HepG2 (cell line): ENCODE results near the gene PPP2R2C. TPM values are rescaled to one million over a fixed set of nuclear protein-coding genes. Genes with fewer than 3 reads are reported as not detected.

Source experiments
- ASH2L ChIP-seq: fragments of 300-600, 200-600 bp; sonication (generic); IDR thresholded peaks from 2 replicates; pipeline ENCODE4 v1.7.0; 2017; ENCODE audit warnings: low read depth, mild to moderate bottlenecking, moderate library complexity, mixed read lengths, low read length; ENCODE audit not compliant: insufficient read length
- CREM ChIP-seq, 2 experiments: sonication (generic) in 1 of 2; formaldehyde crosslinking in 1 of 2; IDR thresholded peaks; 2 replicates each; pipeline versions ENCODE4 v1.4.0 to v1.6.1; 2016 to 2020; ENCODE audit warnings: antibody characterized with exemption in 1 of 2, mild to moderate bottlenecking in 1 of 2, missing genetic modification reagents in 1 of 2
- ELK4 ChIP-seq: sonication (generic); formaldehyde crosslinking; IDR thresholded peaks from 2 replicates; pipeline ENCODE4 v1.9.0; 2021; ENCODE audit warnings: missing genetic modification reagents, borderline replicate concordance
- ETV5 ChIP-seq: IDR thresholded peaks from 2 replicates; pipeline ENCODE4 v1.6.1; 2018; ENCODE audit warnings: missing biosample characterization, missing genetic modification reagents, inconsistent platforms, borderline replicate concordance
- FOSL1 ChIP-seq: sonication (generic); formaldehyde crosslinking; IDR thresholded peaks from 2 replicates; pipeline ENCODE4 v1.9.0; 2021; ENCODE audit warnings: missing genetic modification reagents, borderline replicate concordance
- GPN1 ChIP-seq: sonication (generic); formaldehyde crosslinking; IDR thresholded peaks from 2 replicates; pipeline ENCODE4 v1.5.1; 2020; ENCODE audit warnings: missing genetic modification reagents, borderline replicate concordance
- HIC2 ChIP-seq: sonication (generic); formaldehyde crosslinking; IDR thresholded peaks from 2 replicates; pipeline ENCODE4 v1.9.0; 2022; ENCODE audit warnings: low read depth, missing genetic modification reagents
- HMG20B ChIP-seq: conservative IDR thresholded peaks from 2 replicates; pipeline ENCODE4 v1.6.1; 2016; ENCODE audit warnings: missing genetic modification reagents, missing compliant biosample characterization
- HOXA3 ChIP-seq: sonication (generic); formaldehyde crosslinking; IDR thresholded peaks from 2 replicates; pipeline ENCODE4 v1.5.0; 2020; ENCODE audit warnings: missing genetic modification reagents
- KLF12 ChIP-seq: sonication (generic); formaldehyde crosslinking; IDR thresholded peaks from 2 replicates; pipeline ENCODE4 v1.4.0; 2020; ENCODE audit warnings: missing genetic modification reagents, borderline replicate concordance
- NFIB ChIP-seq: sonication (generic); formaldehyde crosslinking; IDR thresholded peaks from 2 replicates; pipeline ENCODE4 v1.9.0; 2021; ENCODE audit warnings: missing genetic modification reagents, mild to moderate bottlenecking, borderline replicate concordance
- SOX13 ChIP-seq, 3 experiments: fragments of 450-650 bp in 1 of 3; sonication (generic) in 1 of 3; formaldehyde crosslinking in 1 of 3; IDR thresholded peaks in 2 of 3; conservative IDR thresholded peaks in 1 of 3; 2 replicates each; pipeline versions ENCODE4 v1.5.0 to v1.6.1; 2016 to 2020; ENCODE audit warnings: antibody characterized with exemption in 1 of 3, mild to moderate bottlenecking in 1 of 3, missing compliant biosample characterization in 1 of 3, missing genetic modification reagents in 1 of 3, moderate library complexity in 1 of 3
- TARDBP ChIP-seq: sonication (generic); formaldehyde crosslinking; IDR thresholded peaks from 2 replicates; pipeline ENCODE4 v1.8.0; 2022; ENCODE audit warnings: mild to moderate bottlenecking, missing genetic modification reagents
- ZBTB7A ChIP-seq: sonication (generic); formaldehyde crosslinking; IDR thresholded peaks from 2 replicates; pipeline ENCODE4 v1.8.0; 2022; ENCODE audit warnings: mild to moderate bottlenecking, missing genetic modification reagents
- ZNF441 ChIP-seq: sonication (generic); formaldehyde crosslinking; IDR thresholded peaks from 2 replicates; pipeline ENCODE4 v1.7.0; 2021; ENCODE audit warnings: missing genetic modification reagents, borderline replicate concordance
- ZNF503 ChIP-seq: sonication (generic); formaldehyde crosslinking; IDR thresholded peaks from 2 replicates; pipeline ENCODE4 v1.4.0; 2020; ENCODE audit warnings: missing genetic modification reagents
- ZNF609 ChIP-seq: sonication (generic); formaldehyde crosslinking; IDR thresholded peaks from 2 replicates; pipeline ENCODE4 v1.4.0; 2020; ENCODE audit warnings: mild to moderate bottlenecking, missing genetic modification reagents, borderline replicate concordance
- ZNF713 ChIP-seq: sonication (generic); formaldehyde crosslinking; IDR thresholded peaks from 2 replicates; pipeline ENCODE4 v1.4.0; 2020; ENCODE audit warnings: mild to moderate bottlenecking, missing genetic modification reagents
- ZNF747 ChIP-seq: sonication (generic); formaldehyde crosslinking; IDR thresholded peaks from 2 replicates; pipeline ENCODE4 v1.8.1; 2023; ENCODE audit warnings: missing genetic modification reagents, mild to moderate bottlenecking, borderline replicate concordance
- polyA plus RNA-seq, 8 experiments: library from polyadenylated mRNA; depleted of rRNA in 3 of 8; stranded (reverse) in 7 of 8; unstranded in 1 of 8; fragments of >200 nt; fragmentation: Illumina TruSeq in 4 of 8; extraction: Trizol in 4 of 8; gene quantifications; 2 replicates each; pipeline versions ENCODE4 v1.2.1 to v1.2.3, GENCODE V29; 2011 to 2016; ENCODE audit warnings: low read depth in 4 of 8, missing spikeins in 1 of 8, mixed read lengths in 1 of 8; ENCODE audit not compliant: insufficient read depth in 1 of 8
- total RNA-seq, 5 experiments: library from RNA; depleted of rRNA; stranded (reverse); fragments of >200 nt; fragmentation: Illumina TruSeq; extraction: Trizol; gene quantifications; 2 replicates each; pipeline ENCODE4 v1.2.3, GENCODE V29; 2016; ENCODE audit warnings: low read depth in 1 of 5

Gene PPP2R2C
- total and polyA plus RNA-seq, 2 of the 13 experiments (the other 11 are each of a cell fraction or from before 2014, with no cell fraction given), result 0.60 to 8.6 TPM

- no peak for TF ChIP-seq GPN1 (CRISPR knock-in tag)
- peak; percentile 66; the same call in 1 of the 2 replicates for TF ChIP-seq HMG20B
- TF ChIP-seq ZNF503 (CRISPR knock-in tag), result no peak
- no peak for TF ChIP-seq ELK4 (CRISPR knock-in tag)
- no peak for TF ChIP-seq FOSL1 (CRISPR knock-in tag)
- peak; percentile 19; the same call in 1 of the 2 replicates for TF ChIP-seq HOXA3 (CRISPR knock-in tag)
- peak; percentile 16 for TF ChIP-seq ASH2L
- no peak for TF ChIP-seq SOX13 (IDR thresholded peaks at IDR 0.05)
- TF ChIP-seq SOX13 (CRISPR knock-in tag; conservative IDR thresholded peaks at IDR 0.05 in 1 of 2, IDR thresholded peaks at IDR 0.05 in 1 of 2), result peak in 1 of 2 experiments; percentile 63; a peak in 2 of 4 replicates
- TF ChIP-seq NFIB, result no peak
- no peak for TF ChIP-seq ZNF713 (CRISPR knock-in tag)
- TF ChIP-seq ZNF441, result no peak
- no peak for TF ChIP-seq KLF12 (CRISPR knock-in tag)
- no peak for TF ChIP-seq ZNF747 (CRISPR knock-in tag)
- peak; percentile 49; the same call in 1 of the 2 replicates for TF ChIP-seq ZNF609
- TF ChIP-seq HIC2, result peak; percentile 57; the same call in 1 of the 2 replicates
- TF ChIP-seq CREM (IDR thresholded peaks at IDR 0.05), result peak; percentile 39; the same call in 1 of the 2 replicates
- no peak for TF ChIP-seq CREM (CRISPR knock-in tag; IDR thresholded peaks at IDR 0.05)
- no peak for TF ChIP-seq ZBTB7A (CRISPR knock-in tag)
- peak; percentile 76 for TF ChIP-seq ETV5 (CRISPR knock-in tag)
- peak; percentile 74 for TF ChIP-seq TARDBP (CRISPR knock-in tag)
Observed at GRCh38 chr4:6278801-6279197, 193.6 kb downstream of the PPP2R2C start (continued).
